ENCODE results near the gene SZRD1. TPM values are rescaled to one million over a fixed set of nuclear protein-coding genes. Genes with fewer than 3 reads are reported as not detected.

The SZRD1 gene
- total RNA-seq, 3 donors from 2014 or later = 59.0 to 77.4 (median 61.3) TPM

DNA sequence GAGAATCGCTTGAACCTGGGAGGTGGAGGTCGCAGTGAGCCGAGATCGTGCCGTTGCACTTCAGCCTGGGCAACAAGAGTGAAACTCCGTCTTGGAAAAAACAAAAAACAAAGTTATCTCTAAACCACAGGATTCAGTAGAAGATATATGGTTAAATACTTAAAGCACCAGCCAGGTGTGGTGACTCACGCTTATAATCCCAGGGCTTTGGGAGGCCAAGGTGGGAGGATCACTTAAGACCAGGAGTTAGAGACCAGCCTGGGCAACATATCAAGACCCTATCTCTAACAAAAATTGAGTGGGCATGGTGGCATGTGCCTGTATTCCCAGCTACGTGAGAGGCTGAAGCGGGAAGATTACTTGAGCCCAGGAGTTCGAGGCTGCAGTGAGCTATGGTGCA is 79.1 kb downstream of the SZRD1 start:
- H3K4me3 ChIP-seq = no peak overlapping the region
- H3K27ac ChIP-seq = no peak overlapping the region
- peaks cover 9% of the 10 kb centered on the region for H3K36me3 ChIP-seq
- TF ChIP-seq POLR2A (IDR thresholded peaks at IDR 0.05) (no peak), POLR2AphosphoS5 (IDR thresholded peaks at IDR 0.05) (no peak)
- TF ChIP-seq, protein P1, sequence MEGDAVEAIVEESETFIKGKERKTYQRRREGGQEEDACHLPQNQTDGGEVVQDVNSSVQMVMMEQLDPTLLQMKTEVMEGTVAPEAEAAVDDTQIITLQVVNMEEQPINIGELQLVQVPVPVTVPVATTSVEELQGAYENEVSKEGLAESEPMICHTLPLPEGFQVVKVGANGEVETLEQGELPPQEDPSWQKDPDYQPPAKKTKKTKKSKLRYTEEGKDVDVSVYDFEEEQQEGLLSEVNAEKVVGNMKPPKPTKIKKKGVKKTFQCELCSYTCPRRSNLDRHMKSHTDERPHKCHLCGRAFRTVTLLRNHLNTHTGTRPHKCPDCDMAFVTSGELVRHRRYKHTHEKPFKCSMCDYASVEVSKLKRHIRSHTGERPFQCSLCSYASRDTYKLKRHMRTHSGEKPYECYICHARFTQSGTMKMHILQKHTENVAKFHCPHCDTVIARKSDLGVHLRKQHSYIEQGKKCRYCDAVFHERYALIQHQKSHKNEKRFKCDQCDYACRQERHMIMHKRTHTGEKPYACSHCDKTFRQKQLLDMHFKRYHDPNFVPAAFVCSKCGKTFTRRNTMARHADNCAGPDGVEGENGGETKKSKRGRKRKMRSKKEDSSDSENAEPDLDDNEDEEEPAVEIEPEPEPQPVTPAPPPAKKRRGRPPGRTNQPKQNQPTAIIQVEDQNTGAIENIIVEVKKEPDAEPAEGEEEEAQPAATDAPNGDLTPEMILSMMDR (IDR thresholded peaks at IDR 0.05) = no peak
- no peaks in the 10 kb centered on the region for H3K9me3 ChIP-seq
- DNase-seq (ENCODE audit: low spot score in 2 of 2) = no peak
- no peaks in the 10 kb centered on the region for H3K27me3 ChIP-seq
- peaks cover 0 to 6% of the 10 kb centered on the region in 2 donors for H3K4me1 ChIP-seq
- intact Hi-C loops (cut with DNase I; ENCODE audit: low total_unique reads) = no loop called here

DNA sequence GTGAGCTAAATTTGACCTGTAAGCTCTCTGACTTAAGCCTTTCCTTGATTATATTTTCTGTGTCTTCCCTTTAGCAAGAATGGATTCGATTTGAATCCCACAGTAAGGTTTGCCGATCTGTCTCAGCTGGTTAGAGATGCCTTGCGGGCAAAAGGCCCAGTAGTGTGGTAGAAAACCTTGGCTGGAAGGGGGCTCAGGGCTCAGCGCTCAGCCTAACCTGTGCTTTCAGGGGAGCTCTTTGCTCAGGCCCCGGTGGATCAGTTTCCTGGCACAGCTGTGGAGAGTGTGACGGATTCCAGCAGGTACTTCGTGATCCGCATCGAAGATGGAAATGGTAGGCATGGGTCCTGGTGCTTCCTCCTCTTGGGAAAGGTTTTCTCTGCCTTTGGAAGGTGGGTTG is 80.6 kb downstream of the SZRD1 start:
- no peak overlapping the region for H3K27ac ChIP-seq
- DNase-seq (ENCODE audit: low spot score in 2 of 2) = no peak
- no peak overlapping the region for H3K4me3 ChIP-seq
- no peaks in the 10 kb centered on the region for H3K9me3 ChIP-seq
- no peak for TF ChIP-seq POLR2A (IDR thresholded peaks at IDR 0.05)
- TF ChIP-seq, protein P1 (IDR thresholded peaks at IDR 0.05) = no peak
- TF ChIP-seq POLR2AphosphoS5 (IDR thresholded peaks at IDR 0.05) = no peak
- H3K27me3 ChIP-seq = no peaks in the 10 kb centered on the region
- H3K36me3 ChIP-seq = peaks cover 9% of the 10 kb centered on the region
- intact Hi-C loops (cut with DNase I; ENCODE audit: low total_unique reads) = no loop called here
- no peaks in the 10 kb centered on the region for H3K4me1 ChIP-seq

Other genes starting within 250 kb of the SZRD1 start
- gene EPHA2, start 211.2 kb upstream of the SZRD1 start, total RNA-seq = 10 to 100 TPM in 2 of 3 donors, 1 to 10 TPM in 1; 5.8 to 18.4 (median 16.7) TPM
- gene ARHGEF19, start 154.6 kb upstream of the SZRD1 start, total RNA-seq = 10 to 100 TPM in 2 of 3 donors, 1 to 10 TPM in 1; 7.5 to 18.0 (median 12.9) TPM
- gene CPLANE2, start 130.1 kb upstream of the SZRD1 start, total RNA-seq = 1 to 10 TPM; 4.3 to 9.5 (median 8.2) TPM
- gene FBXO42, start 14.8 kb upstream of the SZRD1 start, total RNA-seq = 10 to 100 TPM; 20.3 to 28.5 (median 26.7) TPM
- gene SPATA21, start 70.2 kb downstream of the SZRD1 start, total RNA-seq = not detected
- gene NECAP2, start 73.5 kb downstream of the SZRD1 start, total RNA-seq = 10 to 100 TPM; 61.2 to 64.0 (median 62.9) TPM
- gene RNU1-1, start 147.0 kb downstream of the SZRD1 start, total RNA-seq = under 1 TPM; under 0.01 TPM
- gene NBPF1, start 246.3 kb downstream of the SZRD1 start, total RNA-seq = 10 to 100 TPM; 36.7 to 53.9 (median 42.7) TPM

All from breast epithelium (tissue), 4 donors.